ENCODE data around the gene A2M. TPM values are rescaled to one million over a fixed set of nuclear protein-coding genes. Genes with fewer than 3 reads are reported as not detected.

The A2M gene
- total and polyA plus RNA-seq, 2 of the 13 experiments (the other 11 are each of a cell fraction or from before 2014, with no cell fraction given): 2,807 to 6,551 TPM

GRCh38 chr12:9147461-9147860, 31.7 kb upstream of the A2M start:
- ATAC-seq (no peak), DNase-seq (ENCODE audit: low spot score) (no peak), FAIRE-seq (no peak)
- BruUV-seq (replicated peaks): no TSS peak
- Histone ChIP-seq H3K4me1 (ENCODE audit: insufficient read depth, low read length) (no peaks in the 10 kb centered on the region), H3K27ac (ENCODE audit: extremely low read length, insufficient read depth, low read length) (no peak overlapping the region), H3K9ac (ENCODE audit: insufficient read depth, low read depth, low read length) (no peak overlapping the region), H4K20me1 (ENCODE audit: insufficient read depth, low read length) (no peaks in the 10 kb centered on the region), H3K27me3 (ENCODE audit: control insufficient read depth in 1 of 2, insufficient read depth in 2 of 2, low read length in 2 of 2) (no peaks in the 10 kb centered on the region), H2AFZ (ENCODE audit: low read length) (peak overlapping the region; percentile 58), H3K9me3 (ENCODE audit: low read length) (peaks cover 38% of the 10 kb centered on the region), H3K79me2 (ENCODE audit: insufficient read depth, low read length) (no peaks in the 10 kb centered on the region), H3K4me3 (replicated peaks in 1 of 3; ENCODE audit: insufficient read depth in 1 of 3, low read depth in 2 of 3, low read length in 3 of 3) (no peak overlapping the region), H3K36me3 (replicated peaks in 1 of 2; ENCODE audit: control insufficient read depth in 1 of 2, insufficient read depth in 2 of 2, low read length in 2 of 2) (no peaks in the 10 kb centered on the region), H3K4me2 (ENCODE audit: low read depth, low read length) (no peak overlapping the region)
- CTCF ChIA-PET (ENCODE audit: low intra/inter-chr PET ratio, low total read pairs): no interaction called here
- intact Hi-C loops (cut with micrococcal nuclease; ENCODE audit: unreplicated experiment) (no loop called here), in situ Hi-C loops (cut with HindIII; ENCODE audit: extremely low pct_ligation_motif_present, low pct_unique_long_range_greater_than_20kb) (no loop called here)
- 98% methylated on average over 2 of the region's 2 CpGs for WGBS (ENCODE audit: low lambda C conversion rate)
- TF ChIP-seq RNF2 (conservative IDR thresholded peaks at IDR 0.05; ENCODE audit: low read depth): no peak
- TF ChIP-seq ZNF781 (CRISPR knock-in tag; IDR thresholded peaks at IDR 0.05; ENCODE audit: borderline replicate concordance, not compliant biosample characterization): no peak
- no peak for TF ChIP-seq ETV5 (CRISPR knock-in tag; IDR thresholded peaks at IDR 0.05; ENCODE audit: borderline replicate concordance)
- TF ChIP-seq NFKBIZ (CRISPR knock-in tag; IDR thresholded peaks at IDR 0.05): no peak
- no peak for TF ChIP-seq ETV6 (CRISPR knock-in tag; conservative IDR thresholded peaks at IDR 0.05)
- TF ChIP-seq FOXA1 (IDR thresholded peaks at IDR 0.05): no peak
- TF ChIP-seq FOXA1 (CRISPR knock-in tag; IDR thresholded peaks at IDR 0.05): no peak
- TF ChIP-seq DNMT3B (CRISPR knock-in tag; conservative IDR thresholded peaks at IDR 0.05): no peak
- TF ChIP-seq HNF4A (CRISPR knock-in tag; IDR thresholded peaks at IDR 0.05): no peak
- TF ChIP-seq ELK4 (CRISPR knock-in tag; IDR thresholded peaks at IDR 0.05; ENCODE audit: borderline replicate concordance): no peak
- TF ChIP-seq TFAP4 (IDR thresholded peaks at IDR 0.05; ENCODE audit: borderline replicate concordance, low read depth): no peak
- TF ChIP-seq DR1 (CRISPR knock-in tag; IDR thresholded peaks at IDR 0.05): no peak
- POLR2A ChIA-PET: no interaction called here

All from HepG2 (cell line).